Measurements from ENCODE around the gene CDADC1. TPM values are rescaled to one million over a fixed set of nuclear protein-coding genes. Genes with fewer than 3 reads are reported as not detected.

Gene CDADC1
- total and polyA plus RNA-seq, 2 experiments from 2014 or later: 1.3 to 9.3 TPM

GRCh38 chr13:49298416-49298815, 50.7 kb downstream of the CDADC1 start:
- H3K9me3 Mint-ChIP-seq: no peaks in the 10 kb centered on the region
- peaks cover 7% of the 10 kb centered on the region for H3K27me3 Mint-ChIP-seq (ENCODE audit: insufficient read depth, low read depth, poor library complexity)
- H3K4me3 Mint-ChIP-seq: no peak overlapping the region
- Histone ChIP-seq H3K4me1 (ENCODE audit: insufficient read depth) (no peaks in the 10 kb centered on the region; the same call in 1 of the 2 replicates), H3K36me3 (ENCODE audit: insufficient read depth) (no peaks in the 10 kb centered on the region), H3K9me2 (ENCODE audit: insufficient read depth) (no peaks in the 10 kb centered on the region), H3K27me3 (ENCODE audit: insufficient read depth) (no peaks in the 10 kb centered on the region), H2AFZ (no peak overlapping the region), H3K4me3 (no peak overlapping the region), H3K79me2 (replicated peaks; ENCODE audit: insufficient read depth) (no peaks in the 10 kb centered on the region), H3F3A (replicated peaks; ENCODE audit: low read depth) (no peaks in the 10 kb centered on the region), H3K27ac (ENCODE audit: low read depth) (no peak overlapping the region), H3K4me2 (no peak overlapping the region), H4K20me1 (replicated peaks; ENCODE audit: insufficient read depth) (no peaks in the 10 kb centered on the region)
- TF ChIP-seq CTCF (conservative IDR thresholded peaks at IDR 0.05; ENCODE audit: low read depth in 2 of 2) (no peak), JUNB (IDR thresholded peaks at IDR 0.05; ENCODE audit: unreplicated experiment) (no peak), NANOG (IDR thresholded peaks at IDR 0.05; ENCODE audit: borderline replicate concordance) (no peak), EZH2phosphoT487 (IDR thresholded peaks at IDR 0.05; ENCODE audit: unreplicated experiment) (no peak), CREB1 (CRISPR knock-in tag; IDR thresholded peaks at IDR 0.05; ENCODE audit: low read depth) (no peak), ZNF114 (CRISPR knock-in tag; IDR thresholded peaks at IDR 0.05) (no peak), ZNF462 (CRISPR knock-in tag; IDR thresholded peaks at IDR 0.05) (no peak), ETS1 (IDR thresholded peaks at IDR 0.05) (no peak)
- ATAC-seq (no peak), DNase-seq (ENCODE audit: low spot score) (no peak)
- H3K36me3 Mint-ChIP-seq (ENCODE audit: low read depth): no peaks in the 10 kb centered on the region
- H3K4me1 Mint-ChIP-seq: peaks cover 37% of the 10 kb centered on the region
- no peak overlapping the region for H3K27ac Mint-ChIP-seq
